CD4-positive, alpha-beta T cell treated with Interleukin-4 for 1 hour (primary cell): ENCODE measurements around the gene GNAL.
"Not testable (repeated sequence)": the region's sequence is repeated elsewhere in the genome, so short reads cannot be mapped to it uniquely, and the experiment has no call there.

Source experiments
- DNase-seq, 2 donors: peaks; one replicate each; pipeline ENCODE4 v3.0.0-alpha.2; 2020 to 2022

Gene GNAL

DNA sequence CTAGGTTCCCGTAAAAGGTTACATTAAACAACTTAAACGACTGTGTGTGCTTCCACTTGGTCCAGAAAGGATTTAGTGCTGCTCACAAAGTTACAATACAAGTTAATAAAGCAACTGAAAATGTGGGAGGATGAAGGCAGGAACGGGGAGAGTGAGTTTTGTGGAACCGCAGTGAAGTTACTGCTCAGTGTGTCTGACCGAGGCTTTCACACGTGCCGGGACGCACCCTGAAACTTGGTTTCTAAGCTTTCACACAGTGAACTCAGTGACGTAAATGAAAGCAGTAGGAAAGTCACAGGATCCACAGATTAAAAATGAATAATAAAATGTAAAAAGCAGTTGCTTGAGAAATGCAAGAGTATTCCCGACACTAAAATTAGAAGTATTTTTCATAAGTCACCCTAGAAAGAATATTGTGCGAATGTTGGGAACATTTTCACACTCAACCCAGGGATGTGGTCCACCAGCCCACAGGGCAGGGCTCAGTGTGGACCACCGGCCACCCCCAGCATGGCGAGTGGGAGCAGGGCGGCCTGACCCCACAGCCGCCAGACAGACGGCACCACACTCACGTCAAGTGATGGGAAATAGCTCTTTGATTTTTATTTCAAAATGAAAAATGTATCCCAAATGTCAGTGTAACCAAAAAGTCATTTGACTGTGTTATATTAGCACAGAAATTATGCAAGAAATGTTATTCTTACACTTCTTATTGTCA, 129.6 kb downstream of the GNAL start:
- peak in 1 of 2 donors; percentile 11 for DNase-seq

DNA sequence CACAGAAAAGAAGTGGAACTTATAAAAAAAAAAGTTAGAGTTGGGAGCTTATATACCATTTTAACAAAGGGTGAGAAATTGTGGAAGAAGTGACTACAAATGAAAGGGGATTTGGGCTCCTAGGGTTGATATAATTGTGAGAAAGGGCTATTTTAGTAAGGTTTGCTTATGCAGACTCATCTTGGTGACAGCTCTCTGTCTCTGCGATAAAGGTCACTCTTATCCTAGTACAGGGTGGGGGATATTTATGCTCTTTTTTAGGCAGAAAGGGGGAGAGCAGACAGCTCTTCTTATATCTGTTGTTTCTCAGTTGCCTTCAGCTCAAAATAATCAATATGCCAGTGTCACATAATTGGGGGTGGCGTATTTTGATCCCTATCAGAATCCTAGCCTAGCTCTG, 130.9 kb downstream of the GNAL start:
- no peak for DNase-seq

DNA sequence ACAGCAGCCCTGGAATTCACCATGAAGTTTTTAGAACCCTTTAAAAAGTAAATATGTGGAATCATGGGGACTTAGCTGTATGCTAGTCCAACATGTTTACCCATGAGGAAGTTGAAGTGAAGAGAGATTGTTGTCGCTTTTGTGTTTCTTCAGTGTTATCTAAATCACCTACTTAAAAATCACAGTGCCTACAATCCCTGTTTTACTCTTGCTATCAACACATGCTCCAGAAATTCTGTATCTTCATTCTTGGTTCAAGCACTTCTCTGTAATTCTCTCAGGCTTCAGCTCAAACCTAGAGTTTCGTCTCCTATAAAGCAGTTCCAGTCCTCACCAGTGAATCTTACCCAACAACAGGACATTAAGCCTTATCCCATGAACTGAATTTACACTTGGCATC, 131.6 kb downstream of the GNAL start:
- no peak for DNase-seq

DNA sequence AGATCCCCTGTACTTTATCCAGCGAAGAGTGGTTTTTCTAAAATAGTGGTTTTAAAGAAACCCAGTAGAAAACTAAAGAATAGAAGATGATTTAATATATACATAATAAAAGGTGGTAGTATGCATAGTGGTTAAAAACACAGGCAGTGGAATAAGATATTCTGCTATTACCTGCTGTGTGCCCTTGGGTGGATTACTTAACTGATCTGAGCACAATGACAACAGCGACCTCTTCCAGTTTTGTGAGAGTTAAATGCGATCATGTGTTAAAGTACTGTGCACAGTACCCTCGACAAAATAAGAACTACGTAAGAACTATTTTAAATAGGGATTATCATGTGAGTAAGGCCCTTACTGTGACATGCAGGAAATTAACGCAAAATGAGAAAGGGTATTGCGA, 132.1 kb downstream of the GNAL start:
- no peak for DNase-seq

DNA sequence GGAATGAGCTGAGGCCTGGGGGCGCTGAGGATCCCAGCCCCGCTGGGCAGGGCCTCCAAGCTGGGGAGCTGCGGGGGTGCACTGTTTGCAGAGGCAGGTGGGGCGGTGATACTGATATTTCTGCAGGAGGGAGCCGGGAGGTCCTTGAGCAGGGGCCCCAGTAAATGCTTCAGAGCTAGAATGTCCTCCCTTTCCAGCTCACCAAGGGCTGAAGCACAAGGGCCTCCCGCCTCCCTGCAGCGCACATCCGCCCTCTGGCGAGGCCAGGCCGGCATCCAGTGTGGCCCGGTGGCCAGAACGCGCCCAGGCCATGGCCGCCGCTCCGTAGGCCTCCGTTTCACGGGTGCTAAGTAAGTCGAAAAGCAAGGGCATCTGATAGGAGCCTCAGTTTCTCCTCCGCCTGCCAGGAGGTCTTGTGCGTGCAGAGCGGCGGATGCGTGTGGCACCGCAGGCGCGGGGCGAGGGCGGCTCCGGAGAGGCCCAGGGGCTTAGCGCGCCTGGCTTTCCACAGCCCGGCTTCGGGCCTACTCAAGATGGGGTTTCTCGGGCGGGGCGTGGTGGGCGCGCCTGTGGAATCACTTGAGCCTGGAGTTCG, 132.7 kb downstream of the GNAL start:
- no peak for DNase-seq

DNA sequence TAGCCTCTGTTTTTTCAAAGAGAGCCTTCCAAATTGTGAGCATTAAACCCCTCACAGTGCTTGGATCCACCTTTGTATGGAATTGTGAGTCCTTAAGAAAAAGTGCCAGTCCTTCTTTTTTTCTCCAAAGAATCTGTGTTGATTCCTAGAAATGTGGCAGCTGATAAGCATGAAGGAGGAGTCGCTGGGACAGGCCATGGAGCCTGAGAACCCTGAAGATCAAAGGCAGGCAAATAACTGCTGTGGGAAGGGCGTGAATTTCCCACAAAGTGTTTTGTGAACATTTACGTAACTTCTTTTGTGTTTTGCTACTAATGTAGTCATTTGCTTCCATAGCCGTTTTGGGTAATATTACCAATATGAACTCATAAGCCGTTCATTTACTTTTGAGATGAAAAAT, 134.5 kb downstream of the GNAL start:
- no peak for DNase-seq

DNA sequence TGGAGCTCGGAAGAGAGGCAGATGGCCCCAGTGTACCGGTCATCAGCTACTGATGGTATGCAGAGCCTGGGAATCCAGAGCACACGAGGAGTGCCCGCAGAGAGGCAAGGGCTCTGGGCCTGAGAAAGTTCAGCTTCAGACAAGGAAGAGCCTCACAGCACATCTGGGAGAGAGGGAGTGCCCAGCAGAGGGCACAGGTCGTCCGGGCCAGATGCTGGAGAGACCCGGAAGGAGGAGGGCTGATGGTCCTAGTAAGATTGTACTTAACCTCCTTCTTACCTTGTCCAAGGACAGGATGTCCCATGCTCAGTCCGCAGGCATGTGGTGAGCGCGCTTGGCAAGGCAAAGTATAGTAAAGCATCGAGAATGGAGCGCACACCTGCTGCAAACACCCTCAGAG, 137.8 kb downstream of the GNAL start:
- no peak for DNase-seq

DNA sequence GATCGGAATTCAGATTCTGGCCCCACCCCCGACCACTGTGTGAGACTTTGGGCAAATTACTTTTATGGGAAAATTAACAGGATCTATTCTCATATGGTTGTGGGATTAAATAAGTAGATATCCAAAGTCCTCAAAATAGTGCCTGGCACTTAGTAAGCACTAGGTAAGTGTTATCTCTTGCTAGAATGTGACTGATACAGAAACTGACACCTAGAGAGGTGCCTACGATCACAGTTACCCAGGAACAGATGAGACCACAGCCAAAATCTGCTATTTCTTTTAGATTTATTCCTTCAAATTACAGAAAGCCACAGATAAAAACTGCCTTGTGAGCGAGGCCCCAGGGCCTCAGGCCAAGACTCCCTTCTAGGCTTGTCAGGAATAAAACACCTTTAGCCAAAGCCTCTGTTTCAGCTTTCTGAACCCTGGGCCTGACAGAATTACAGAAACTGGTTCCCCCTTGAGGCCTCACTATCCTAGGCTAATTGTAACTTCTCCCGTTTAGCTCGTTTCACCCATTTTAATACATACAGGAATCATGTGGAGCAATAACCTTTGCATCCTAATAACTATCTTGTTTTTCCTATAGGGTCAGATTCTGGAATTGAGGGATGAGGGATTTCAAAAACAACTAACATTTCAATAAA, 139.8 kb downstream of the GNAL start:
- no peak for DNase-seq

DNA sequence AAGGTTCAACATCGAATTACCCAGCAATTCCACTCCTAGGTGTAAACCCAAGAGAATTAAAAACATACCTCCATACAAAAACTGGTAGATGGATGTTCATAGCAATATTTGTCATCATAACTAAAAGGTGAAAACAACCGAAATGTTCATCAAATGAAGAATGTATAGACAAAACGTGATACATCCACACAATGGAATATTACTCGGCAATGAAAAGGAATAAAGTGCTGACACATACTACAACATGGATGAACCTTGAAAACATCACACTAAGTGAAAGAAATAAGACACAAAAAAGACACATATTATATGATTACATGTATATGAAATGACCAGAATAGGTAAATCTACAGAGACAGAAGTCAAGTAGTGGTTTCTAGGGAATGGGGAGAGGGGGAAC, 141.5 kb downstream of the GNAL start:
- no peak for DNase-seq

DNA sequence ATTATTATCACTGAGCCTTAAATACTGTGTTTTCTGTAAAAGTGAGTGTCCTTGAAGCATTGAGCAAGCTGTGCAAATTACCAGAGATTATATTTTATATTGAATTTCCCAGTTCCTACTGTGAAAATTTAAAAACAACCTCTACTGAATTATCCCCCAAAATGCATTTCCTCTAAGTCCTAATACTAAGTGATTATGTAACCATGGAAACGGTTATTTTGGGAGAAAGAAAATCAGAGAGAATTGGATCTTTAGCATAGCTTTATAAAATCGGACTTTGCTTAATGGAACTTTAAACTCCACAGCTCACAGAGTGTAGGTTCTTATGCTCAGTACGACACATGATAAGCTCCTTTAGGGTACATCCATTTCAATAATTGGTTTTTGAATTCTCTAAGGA, 142.9 kb downstream of the GNAL start:
- DNase-seq = no peak

DNA sequence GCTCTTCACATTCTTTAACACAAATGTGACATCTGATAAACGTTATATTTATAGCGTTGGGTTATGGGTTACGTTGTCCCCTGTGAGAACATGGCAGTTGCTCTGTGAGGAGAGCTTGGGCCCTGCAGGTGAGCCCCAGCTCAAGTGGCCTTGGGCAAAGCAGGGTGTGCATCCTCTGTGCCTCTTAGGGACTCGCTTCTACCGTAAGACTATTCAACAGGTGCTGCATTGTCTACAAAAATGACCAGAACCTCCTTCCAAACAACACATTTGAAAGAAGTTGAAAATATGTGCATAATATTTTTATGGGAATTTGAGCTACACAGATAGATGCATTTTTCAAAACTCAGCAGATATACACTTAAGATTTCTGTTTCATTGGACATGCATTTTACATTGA, 145.7 kb downstream of the GNAL start:
- DNase-seq = no peak

DNA sequence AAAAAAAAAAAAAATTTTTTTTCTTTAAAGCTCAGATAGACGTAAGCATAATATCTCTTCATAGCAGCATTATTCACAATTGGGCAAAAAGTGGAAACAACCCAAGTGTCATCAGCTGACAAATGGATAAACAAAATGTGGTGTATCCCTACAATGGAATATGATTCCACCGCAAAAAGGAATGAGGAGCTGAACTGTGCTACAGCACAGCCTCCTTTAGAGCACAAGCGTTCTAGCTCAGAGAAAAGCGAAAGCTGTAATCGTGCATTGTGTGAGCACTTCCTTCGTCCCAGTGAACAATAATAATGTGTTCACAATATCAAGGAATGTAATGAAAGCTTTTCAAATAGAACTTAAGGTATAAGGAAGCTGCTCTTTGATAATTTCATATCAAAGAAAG, 150.5 kb downstream of the GNAL start:
- DNase-seq = no peak

DNA sequence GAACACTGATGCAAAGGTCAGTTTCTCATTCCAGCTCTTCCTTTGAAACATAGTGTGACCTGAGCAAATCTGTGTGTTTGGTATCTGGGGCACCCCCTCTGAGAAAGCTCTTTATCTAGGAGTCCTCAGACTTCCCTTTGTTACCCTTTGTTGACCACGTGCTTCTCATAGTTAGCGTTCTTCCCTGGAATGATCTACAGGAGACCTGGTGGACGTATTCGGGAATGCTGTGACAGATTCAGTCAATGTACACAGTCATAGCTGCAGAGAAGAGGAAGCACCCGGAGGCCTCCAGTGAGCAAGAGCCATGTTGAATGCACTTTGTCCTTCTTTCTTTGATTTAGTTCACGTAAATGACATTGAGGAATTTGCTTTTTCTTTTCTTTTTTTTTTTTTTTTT, 151.4 kb downstream of the GNAL start:
- DNase-seq = no peak

DNA sequence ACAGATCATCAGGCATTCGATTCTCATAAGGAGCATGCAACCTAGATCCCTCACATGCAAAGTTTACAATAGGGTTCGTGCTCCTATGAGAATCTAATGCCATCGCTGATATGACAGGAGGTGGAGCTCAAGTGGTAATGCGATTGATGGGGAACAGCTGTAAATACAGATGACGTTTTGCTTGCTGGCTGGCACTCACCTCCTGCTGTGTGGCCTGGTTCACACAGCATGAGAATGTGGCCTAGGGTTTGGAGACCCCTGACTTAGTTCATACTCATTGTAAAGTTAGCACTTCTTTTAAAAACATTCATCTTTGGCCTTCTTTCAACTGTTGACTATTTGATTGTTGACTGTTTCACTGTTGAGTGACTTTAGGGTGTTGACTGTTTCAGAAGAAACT, 153.5 kb downstream of the GNAL start:
- no peak for DNase-seq

DNA sequence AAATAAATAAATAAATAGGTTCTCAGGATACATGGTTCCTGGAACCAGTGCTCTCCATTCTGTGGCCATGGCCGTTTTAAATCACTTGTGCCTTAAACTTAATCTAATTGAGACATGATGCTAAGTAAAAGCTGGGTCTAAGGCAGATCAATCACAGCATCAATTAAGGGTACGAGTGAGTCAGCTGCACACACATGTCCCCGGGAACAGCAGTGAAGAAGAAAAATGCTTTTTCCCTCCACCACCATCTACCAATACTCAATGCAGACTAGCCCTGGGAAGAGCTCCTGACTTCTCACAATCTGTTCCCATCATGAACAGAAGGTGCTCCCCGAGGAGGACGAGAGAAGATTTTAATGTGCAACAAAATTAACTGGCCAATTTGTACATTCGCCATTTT, 155.4 kb downstream of the GNAL start:
- DNase-seq = no peak

DNA sequence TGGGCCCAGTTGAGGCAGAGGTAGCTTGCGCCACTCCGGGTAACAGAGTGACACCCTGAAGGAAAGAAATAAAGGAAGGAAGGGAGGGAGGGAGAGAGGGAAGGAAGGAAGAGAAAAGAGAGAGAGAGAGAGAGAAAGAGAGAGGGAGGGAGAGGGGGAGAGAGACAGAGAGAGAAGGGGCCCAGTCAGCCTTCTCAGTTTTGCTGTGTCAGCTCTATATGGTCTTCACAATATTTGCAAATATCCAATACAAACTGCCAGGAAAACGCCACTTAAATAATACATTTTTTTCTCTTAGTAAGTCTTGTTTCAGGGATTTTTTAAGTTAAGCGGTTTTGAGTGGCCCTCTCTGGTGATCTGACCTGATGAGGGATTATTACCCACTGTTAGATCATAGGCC, 156.6 kb downstream of the GNAL start:
- no peak for DNase-seq

DNA sequence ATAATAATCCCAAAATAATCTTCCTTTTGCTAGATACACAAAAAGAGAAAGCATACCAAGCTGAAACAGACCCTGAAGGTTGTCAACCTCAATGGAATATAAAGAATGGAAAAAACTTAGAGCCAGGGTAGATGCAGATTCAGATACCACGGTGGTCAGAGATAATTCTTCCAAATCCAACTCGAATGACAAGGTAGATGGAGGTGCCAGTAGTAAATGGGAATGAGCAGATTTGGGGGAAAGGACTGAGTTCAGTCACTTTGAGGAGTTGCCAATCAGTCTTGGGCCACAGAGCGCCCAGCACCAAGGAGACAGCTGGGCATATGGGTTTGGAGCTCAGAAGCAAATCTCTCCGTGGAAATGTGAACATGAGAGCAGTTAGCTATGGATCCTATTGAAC, 158.7 kb downstream of the GNAL start:
- no peak for DNase-seq

DNA sequence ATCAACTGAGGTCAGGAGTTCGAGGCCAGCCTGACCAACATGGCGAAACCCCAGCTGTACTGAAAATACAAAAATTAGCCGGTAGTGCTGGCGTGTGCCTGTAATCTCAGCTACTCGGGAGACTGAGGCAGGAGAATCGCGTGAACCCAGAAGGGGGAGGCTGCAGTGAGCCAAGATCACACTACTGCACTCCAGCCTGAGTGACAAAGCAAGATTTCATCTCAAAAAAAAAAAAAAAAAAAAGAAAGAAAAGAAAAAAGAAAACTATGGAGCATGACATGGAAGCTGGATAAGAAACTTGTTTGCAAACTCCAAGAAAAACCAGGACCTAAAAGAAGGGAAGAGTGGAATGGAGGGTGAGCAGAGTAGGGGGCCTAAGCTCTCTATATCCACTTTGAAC, 160.2 kb downstream of the GNAL start:
- DNase-seq = no peak

DNA sequence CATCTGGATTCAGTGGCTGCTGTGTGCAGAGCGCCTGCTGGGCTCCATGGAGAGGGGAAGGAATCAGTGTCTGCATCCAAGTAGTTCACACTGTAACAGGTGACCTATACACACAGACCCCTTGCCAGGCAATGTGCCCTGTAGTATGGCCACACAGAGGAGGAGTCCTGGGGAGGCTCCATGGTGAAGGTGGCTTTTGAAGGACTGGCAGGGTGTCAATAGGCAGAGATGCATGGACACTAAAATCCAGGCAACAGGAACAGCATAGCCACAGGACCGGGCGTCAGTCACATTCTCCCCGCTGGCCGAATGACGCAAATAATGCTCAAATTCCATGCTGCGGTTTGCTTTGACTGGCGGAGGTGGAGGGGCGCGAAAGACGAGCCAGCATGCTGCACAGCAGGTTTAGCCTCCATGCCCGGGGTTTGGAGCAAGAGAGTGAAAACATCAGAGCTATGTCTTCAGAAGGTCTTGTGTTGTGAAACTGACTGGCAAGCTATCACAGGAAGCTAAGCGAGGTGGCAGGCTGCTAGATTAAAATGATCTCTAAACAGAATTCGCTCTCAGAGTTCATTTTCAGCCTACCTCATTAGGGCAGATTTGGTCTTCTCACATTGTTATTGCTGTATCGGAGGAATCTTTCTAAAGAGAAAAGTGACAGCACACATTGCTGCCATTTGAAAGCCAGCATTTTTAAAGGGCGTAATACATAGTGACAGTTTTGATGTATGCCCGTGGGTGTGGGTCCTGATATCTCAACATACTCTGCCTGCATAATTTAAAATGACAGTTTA, 161.0 kb downstream of the GNAL start:
- peak; percentile 70 to 79 for DNase-seq

DNA sequence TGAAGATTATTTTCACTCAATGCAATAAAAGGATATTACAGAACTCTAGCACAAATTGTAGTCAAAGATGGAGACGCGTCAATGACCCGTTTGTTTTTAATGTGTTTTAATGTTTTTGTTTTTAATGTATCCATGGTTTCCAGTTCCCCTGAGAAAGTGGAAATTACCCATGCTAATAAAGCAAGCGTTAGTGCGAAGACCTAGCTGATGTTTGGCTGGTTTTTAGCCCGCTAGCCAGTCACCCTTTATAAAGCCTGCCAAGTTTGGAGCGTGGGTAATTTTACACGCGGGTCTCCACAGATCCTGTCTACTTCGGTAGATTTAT, 161.7 kb downstream of the GNAL start:
- DNase-seq = peak in 1 of 2 donors; percentile 81

DNA sequence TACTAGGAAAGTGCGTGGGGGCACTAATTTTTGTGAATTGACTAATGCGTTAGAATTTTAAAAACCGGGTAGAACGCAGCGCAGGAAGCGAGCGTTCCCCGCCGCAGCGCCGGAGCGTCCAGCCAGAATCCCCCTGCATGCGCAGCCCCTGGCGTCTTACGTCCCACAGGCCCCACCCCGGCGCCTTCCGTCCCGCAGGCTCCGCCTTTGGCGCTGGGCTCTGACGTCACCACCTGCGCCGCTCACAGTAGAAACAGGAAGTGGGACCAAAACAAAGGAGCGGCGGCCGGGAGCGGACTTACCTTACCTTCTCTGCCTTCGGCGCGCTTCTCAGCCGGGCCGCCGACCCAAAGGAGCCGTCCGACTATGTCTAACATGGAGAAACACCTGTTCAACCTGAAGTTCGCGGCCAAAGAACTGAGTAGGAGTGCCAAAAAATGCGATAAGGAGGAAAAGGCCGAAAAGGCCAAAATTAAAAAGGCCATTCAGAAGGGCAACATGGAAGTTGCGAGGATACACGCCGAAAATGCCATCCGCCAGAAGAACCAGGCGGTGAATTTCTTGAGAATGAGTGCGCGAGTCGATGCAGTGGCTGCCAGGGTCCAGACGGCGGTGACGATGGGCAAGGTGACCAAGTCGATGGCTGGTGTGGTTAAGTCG, 162.2 kb downstream of the GNAL start, which contains the start of gene CHMP1B:
TSS of gene CHMP1B (plus strand) at position 268 of the 660 bp plus-strand sequence. CDS start at position 367, 99 bp downstream.
- peak; percentile 95 to 97 for DNase-seq

DNA sequence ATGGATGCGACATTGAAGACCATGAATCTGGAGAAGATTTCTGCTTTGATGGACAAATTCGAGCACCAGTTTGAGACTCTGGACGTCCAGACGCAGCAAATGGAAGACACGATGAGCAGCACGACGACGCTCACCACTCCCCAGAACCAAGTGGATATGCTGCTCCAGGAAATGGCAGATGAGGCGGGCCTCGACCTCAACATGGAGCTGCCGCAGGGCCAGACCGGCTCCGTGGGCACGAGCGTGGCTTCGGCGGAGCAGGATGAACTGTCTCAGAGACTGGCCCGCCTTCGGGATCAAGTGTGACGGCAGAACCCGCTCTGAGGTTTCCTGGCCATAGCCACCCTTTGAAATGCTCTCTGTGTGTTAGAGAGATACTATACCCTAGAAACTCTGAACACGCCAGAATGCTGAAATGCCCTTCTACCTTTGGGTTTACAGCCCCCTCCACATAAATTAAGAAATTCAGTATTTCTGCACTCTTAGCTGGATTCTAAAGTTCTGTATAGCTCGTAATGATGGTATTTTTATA, 162.8 kb downstream of the GNAL start:
- DNase-seq = peak; percentile 59 to 62

DNA sequence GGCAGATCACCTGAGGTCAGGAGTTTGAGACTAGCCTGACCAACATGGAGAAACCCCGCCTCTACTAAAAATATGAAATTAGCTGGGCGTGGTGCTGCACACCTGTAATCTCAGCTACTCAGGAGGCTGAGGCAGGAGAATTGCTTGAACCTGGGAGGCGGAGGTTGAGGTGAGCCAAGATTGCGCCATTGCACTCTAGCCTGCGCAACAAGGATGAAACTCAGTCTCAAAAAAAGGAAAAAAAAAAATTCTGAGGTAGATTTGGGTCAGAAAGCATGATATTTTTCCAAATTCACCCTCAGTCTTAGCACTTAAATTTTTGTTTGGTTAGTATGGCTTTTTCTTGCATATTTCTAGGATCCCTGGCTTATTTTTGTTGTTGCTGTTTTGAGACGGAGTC, 165.5 kb downstream of the GNAL start:
- DNase-seq = not testable (repeated sequence)
